ENCODE results near the gene PPM1G.

DNA sequence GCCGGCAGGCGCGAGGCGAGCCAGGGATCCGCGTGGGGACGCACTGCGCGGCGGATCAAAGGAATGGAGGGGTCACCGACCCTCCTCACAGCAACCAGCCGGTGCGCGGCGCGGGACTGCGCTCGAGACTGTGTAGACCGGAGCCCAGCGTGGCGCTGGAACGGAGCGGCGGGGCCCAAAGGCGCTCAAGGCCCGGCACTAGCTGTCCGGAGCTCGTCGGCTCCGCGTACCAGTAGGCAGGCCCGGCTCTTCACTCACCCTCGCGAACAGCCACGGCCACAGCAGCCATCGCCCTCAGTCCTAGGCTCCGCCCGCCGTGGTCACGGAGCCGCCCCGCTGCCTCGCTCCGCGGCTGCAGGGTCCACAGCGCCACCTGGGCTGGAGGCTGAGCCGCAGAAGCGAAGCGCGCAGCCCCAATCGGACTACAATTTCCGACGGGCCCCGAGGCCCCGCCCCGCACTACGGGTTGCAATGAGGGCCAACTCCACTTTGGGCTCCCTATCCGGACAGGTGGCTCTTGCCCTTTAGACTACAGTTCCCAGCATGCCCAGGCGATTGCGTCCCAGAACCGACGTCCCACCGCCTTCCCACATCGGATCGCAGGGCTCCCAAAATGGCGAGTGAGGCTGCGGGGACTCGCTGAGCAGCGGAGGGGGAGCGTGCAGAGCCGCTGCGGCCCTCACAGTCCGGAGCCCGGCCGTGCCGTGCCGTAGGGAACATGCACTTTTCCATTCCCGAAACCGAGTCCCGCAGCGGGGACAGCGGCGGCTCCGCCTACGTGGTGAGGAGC, 39.2 kb downstream of the PPM1G start, which contains the start of the genes EIF2B4 and SNX17:
- TF ChIP-seq, protein P1, sequence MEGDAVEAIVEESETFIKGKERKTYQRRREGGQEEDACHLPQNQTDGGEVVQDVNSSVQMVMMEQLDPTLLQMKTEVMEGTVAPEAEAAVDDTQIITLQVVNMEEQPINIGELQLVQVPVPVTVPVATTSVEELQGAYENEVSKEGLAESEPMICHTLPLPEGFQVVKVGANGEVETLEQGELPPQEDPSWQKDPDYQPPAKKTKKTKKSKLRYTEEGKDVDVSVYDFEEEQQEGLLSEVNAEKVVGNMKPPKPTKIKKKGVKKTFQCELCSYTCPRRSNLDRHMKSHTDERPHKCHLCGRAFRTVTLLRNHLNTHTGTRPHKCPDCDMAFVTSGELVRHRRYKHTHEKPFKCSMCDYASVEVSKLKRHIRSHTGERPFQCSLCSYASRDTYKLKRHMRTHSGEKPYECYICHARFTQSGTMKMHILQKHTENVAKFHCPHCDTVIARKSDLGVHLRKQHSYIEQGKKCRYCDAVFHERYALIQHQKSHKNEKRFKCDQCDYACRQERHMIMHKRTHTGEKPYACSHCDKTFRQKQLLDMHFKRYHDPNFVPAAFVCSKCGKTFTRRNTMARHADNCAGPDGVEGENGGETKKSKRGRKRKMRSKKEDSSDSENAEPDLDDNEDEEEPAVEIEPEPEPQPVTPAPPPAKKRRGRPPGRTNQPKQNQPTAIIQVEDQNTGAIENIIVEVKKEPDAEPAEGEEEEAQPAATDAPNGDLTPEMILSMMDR (IDR thresholded peaks at IDR 0.05) = peak; percentile 43 to 80 (median 59)
- TF ChIP-seq POLR2AphosphoS5 (IDR thresholded peaks at IDR 0.05) (peak; percentile 90 to 93 (median 92)), POLR2A (IDR thresholded peaks at IDR 0.05) (peak; percentile 78), EP300 (IDR thresholded peaks at IDR 0.05; ENCODE audit: low read depth) (no peak)
